Endothelial cell of umbilical vein (primary cell): Measurements from ENCODE around the gene PLB1. TPM values are rescaled to one million over a fixed set of nuclear protein-coding genes. Genes with fewer than 3 reads are reported as not detected.

Experiments
- BruUV-seq: library from RNA; stranded (reverse); fragments of 400-500 nt; replicated peaks from 2 replicates; lab custom pipeline; 2021; lab: Mats Ljungman, UMichigan
- CTCF ChIA-PET: fragments of 300-600, 350-600 bp; sonication (Branson Sonifier 250); formaldehyde crosslinking; loops from one replicate; lab custom pipeline; 2021; ENCODE audit warnings: antibody characterized with exemption, inconsistent platforms; lab: Charles Lee
- POLR2A ChIA-PET: fragments of 300-600, 350-600 bp; sonication (Branson Sonifier 250); formaldehyde crosslinking; loops from one replicate; lab custom pipeline; 2021; ENCODE audit warnings: antibody characterized with exemption, inconsistent platforms; lab: Charles Lee
- DNase-seq: peaks from one replicate; pipeline ENCODE4 v3.0.0-alpha.2; 2011; ENCODE audit warnings: low read depth, low spot score
- FAIRE-seq: peaks from 2 replicates; lab custom pipeline; 2011; peaks lifted over from hg19 to GRCh38; lab: Jason Lieb, UNC
- H2AFZ ChIP-seq: 2 replicates; pipeline ENCODE4 v1.6.0; 2012; ENCODE audit warnings: low read depth, low read length, control low read depth, inconsistent platforms
- H3K27ac ChIP-seq: 2 replicates; pipeline ENCODE4 v1.5.1; 2011; ENCODE audit warnings: low read depth, mild to moderate bottlenecking, control low read depth, low read length, moderate library complexity; ENCODE audit not compliant: insufficient read depth
- H3K27me3 ChIP-seq, 2 experiments: 2 replicates each; pipeline versions ENCODE4 v1.6.0 to v1.6.1; 2011; ENCODE audit warnings: low read length in 2 of 2, mixed read lengths in 1 of 2; ENCODE audit not compliant: control insufficient read depth in 2 of 2, insufficient read depth in 2 of 2
- H3K36me3 ChIP-seq, 2 experiments: 2 replicates in 1 of 2; 3 replicates in 1 of 2; pipeline ENCODE4 v1.5.1; 2011; ENCODE audit warnings: low read length in 2 of 2, mild to moderate bottlenecking in 1 of 2, moderate library complexity in 1 of 2; ENCODE audit not compliant: control insufficient read depth in 2 of 2, insufficient read depth in 2 of 2; ENCODE audit errors: extremely low read depth in 1 of 2
- H3K4me1 ChIP-seq: 3 replicates; pipeline ENCODE4 v1.5.1; 2011; ENCODE audit warnings: mild to moderate bottlenecking, low read length; ENCODE audit not compliant: control insufficient read depth, insufficient read depth; ENCODE audit errors: extremely low read depth
- H3K4me2 ChIP-seq: 2 replicates; pipeline ENCODE4 v1.6.1; 2011; ENCODE audit warnings: low read length, control low read depth, mixed read lengths; ENCODE audit not compliant: insufficient read depth
- H3K4me3 ChIP-seq, 3 experiments: fragments of 200-600 bp in 1 of 3; sonication (generic), shearing (Covaris generic) in 1 of 3; replicated peaks in 1 of 3; 2 replicates each; pipeline ENCODE4 v1.5.1; 2011 to 2016; ENCODE audit warnings: control low read depth in 3 of 3, low read length in 3 of 3, mild to moderate bottlenecking in 2 of 3, inconsistent platforms in 1 of 3, low read depth in 1 of 3, moderate library complexity in 1 of 3; ENCODE audit not compliant: insufficient read depth in 1 of 3
- H3K79me2 ChIP-seq: 2 replicates; pipeline ENCODE4 v1.6.0; 2012; ENCODE audit warnings: low read length, inconsistent platforms; ENCODE audit not compliant: control insufficient read depth, insufficient read depth
- H3K9ac ChIP-seq: replicated peaks from 2 replicates; pipeline ENCODE3; 2011; ENCODE audit warnings: low read length, control low read depth; ENCODE audit not compliant: insufficient read depth; ENCODE audit errors: extremely low read depth
- H3K9me1 ChIP-seq: replicated peaks from 3 replicates; pipeline ENCODE4 v1.6.0; 2011; ENCODE audit warnings: mild to moderate bottlenecking, low read length; ENCODE audit not compliant: control insufficient read depth, insufficient read depth; ENCODE audit errors: extremely low read depth
- H3K9me3 ChIP-seq: replicated peaks from 2 replicates; pipeline ENCODE4 v1.5.1; 2012; ENCODE audit warnings: low read length, inconsistent platforms; ENCODE audit not compliant: control insufficient read depth, insufficient read depth
- H4K20me1 ChIP-seq: replicated peaks from 2 replicates; pipeline ENCODE3; 2011; ENCODE audit warnings: mild to moderate bottlenecking, low read length; ENCODE audit not compliant: control insufficient read depth, insufficient read depth; ENCODE audit errors: extremely low read depth
- EZH2 ChIP-seq: IDR thresholded peaks from 2 replicates; pipeline ENCODE4 v1.6.1; 2012; ENCODE audit warnings: borderline replicate concordance, low read depth, mild to moderate bottlenecking, moderate library complexity, low read length, inconsistent platforms; ENCODE audit not compliant: severe bottlenecking
- FOS ChIP-seq: IDR thresholded peaks from 2 replicates; pipeline ENCODE4 v1.6.1; 2011; ENCODE audit warnings: mild to moderate bottlenecking, low read length, moderate library complexity, borderline replicate concordance; ENCODE audit not compliant: insufficient read depth
- GATA2 ChIP-seq: IDR thresholded peaks from 2 replicates; pipeline ENCODE4 v1.7.0; 2011; ENCODE audit warnings: low read depth, mild to moderate bottlenecking, moderate library complexity, mixed read lengths, low read length; ENCODE audit not compliant: insufficient read length, insufficient read depth
- JUN ChIP-seq: IDR thresholded peaks from 2 replicates; pipeline ENCODE4 v1.6.1; 2011; ENCODE audit warnings: borderline replicate concordance, low read depth; ENCODE audit not compliant: insufficient read length, insufficient read depth
- MYC ChIP-seq: IDR thresholded peaks from one replicate; pipeline ENCODE4 v1.6.1; 2011; ENCODE audit warnings: mild to moderate bottlenecking, low read depth, low read length
- POLR2A ChIP-seq: IDR thresholded peaks from 2 replicates; pipeline ENCODE4 v1.6.1; 2012; ENCODE audit warnings: low read depth, mild to moderate bottlenecking, control low read depth, low read length
- POLR2AphosphoS5 ChIP-seq: IDR thresholded peaks from 2 replicates; pipeline ENCODE4 v1.6.1; 2012; ENCODE audit warnings: low read depth, mild to moderate bottlenecking, control low read depth, low read length, moderate library complexity; ENCODE audit not compliant: insufficient read depth
- dilution Hi-C: fragments of 300-500 bp; cut with MboI; formaldehyde crosslinking; loops from one replicate; pipeline ENCODE4 v1.15.0; 2019; ENCODE audit warnings: low sequenced_read_pairs; ENCODE audit not compliant: extremely low pct_ligation_motif_present
- intact Hi-C: fragments of 100-400 bp; cut with micrococcal nuclease; formaldehyde crosslinking; loops from one replicate; pipeline ENCODE4 v1.10.0; 2022
- polyA plus RNA-seq, 4 experiments: library from polyadenylated mRNA; depleted of rRNA in 3 of 4; stranded (reverse) in 3 of 4; unstranded in 1 of 4; fragments of >200 nt; gene quantifications; 2 replicates each; pipeline versions ENCODE4 v1.2.1 to v1.2.3, GENCODE V29; 2011 to 2012; ENCODE audit warnings: missing spikeins in 1 of 4
- total RNA-seq: library from RNA; stranded (reverse); gene quantifications from 2 replicates; pipeline ENCODE4 v1.2.3, GENCODE V29; 2021
- TF ChIP-seq, protein P1 (sequence below): IDR thresholded peaks from 2 replicates; pipeline ENCODE4 v1.6.1; 2011; ENCODE audit not compliant: insufficient read depth, insufficient read length
- TF ChIP-seq, protein P2 (sequence below), 2 donors: IDR thresholded peaks; 1 replicate in 1 of 2; 2 replicates in 1 of 2; pipeline ENCODE4 v1.5.1; 2011; ENCODE audit warnings: low read length in 2 of 2, mild to moderate bottlenecking in 2 of 2, moderate library complexity in 2 of 2, control low read depth in 1 of 2, inconsistent platforms in 1 of 2, low read depth in 1 of 2; ENCODE audit not compliant: insufficient read depth in 1 of 2; ENCODE audit errors: extremely low read depth in 1 of 2

Gene PLB1
- total and polyA plus RNA-seq, 2 donors (not counting 3 experiments of a cell fraction or from before 2014, with no cell fraction given): 0.75 to 0.80 TPM

DNA sequence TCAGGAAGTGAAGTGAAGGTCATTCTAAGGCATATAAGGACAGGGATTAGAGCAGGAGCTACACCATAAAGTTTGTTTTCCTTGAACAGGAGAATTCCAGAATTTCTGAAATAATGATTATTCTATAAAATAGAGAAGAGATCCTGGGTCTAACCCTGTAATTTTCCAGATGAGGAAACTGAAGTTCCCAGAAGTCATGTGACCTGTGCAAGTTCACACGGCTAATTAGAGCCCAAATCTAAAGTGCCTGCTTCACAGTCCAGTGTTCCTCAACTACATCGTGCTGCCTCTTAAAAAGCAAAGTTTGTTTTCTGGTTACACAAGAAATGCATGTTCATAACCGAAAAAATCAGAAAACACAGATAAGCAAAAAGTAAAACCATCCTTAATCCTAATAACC is 34.9 kb downstream of the PLB1 start:
- no peaks in the 10 kb centered on the region for H3K79me2 ChIP-seq
- H3K4me3 ChIP-seq: no peak overlapping the region
- H3K9ac ChIP-seq: no peak overlapping the region
- no peaks in the 10 kb centered on the region for H4K20me1 ChIP-seq
- FAIRE-seq: no peak
- BruUV-seq: no TSS peak
- no peaks in the 10 kb centered on the region for H3K9me1 ChIP-seq
- no peak overlapping the region for H2AFZ ChIP-seq
- H3K9me3 ChIP-seq: no peaks in the 10 kb centered on the region
- POLR2A ChIA-PET: no interaction called here
- TF ChIP-seq POLR2AphosphoS5 (no peak), EZH2 (no peak), MYC (no peak), GATA2 (no peak), JUN (no peak), POLR2A (no peak), FOS (no peak)
- TF ChIP-seq, protein P1, sequence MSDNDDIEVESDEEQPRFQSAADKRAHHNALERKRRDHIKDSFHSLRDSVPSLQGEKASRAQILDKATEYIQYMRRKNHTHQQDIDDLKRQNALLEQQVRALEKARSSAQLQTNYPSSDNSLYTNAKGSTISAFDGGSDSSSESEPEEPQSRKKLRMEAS: no peak
- TF ChIP-seq, protein P2, sequence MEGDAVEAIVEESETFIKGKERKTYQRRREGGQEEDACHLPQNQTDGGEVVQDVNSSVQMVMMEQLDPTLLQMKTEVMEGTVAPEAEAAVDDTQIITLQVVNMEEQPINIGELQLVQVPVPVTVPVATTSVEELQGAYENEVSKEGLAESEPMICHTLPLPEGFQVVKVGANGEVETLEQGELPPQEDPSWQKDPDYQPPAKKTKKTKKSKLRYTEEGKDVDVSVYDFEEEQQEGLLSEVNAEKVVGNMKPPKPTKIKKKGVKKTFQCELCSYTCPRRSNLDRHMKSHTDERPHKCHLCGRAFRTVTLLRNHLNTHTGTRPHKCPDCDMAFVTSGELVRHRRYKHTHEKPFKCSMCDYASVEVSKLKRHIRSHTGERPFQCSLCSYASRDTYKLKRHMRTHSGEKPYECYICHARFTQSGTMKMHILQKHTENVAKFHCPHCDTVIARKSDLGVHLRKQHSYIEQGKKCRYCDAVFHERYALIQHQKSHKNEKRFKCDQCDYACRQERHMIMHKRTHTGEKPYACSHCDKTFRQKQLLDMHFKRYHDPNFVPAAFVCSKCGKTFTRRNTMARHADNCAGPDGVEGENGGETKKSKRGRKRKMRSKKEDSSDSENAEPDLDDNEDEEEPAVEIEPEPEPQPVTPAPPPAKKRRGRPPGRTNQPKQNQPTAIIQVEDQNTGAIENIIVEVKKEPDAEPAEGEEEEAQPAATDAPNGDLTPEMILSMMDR (IDR thresholded peaks at IDR 0.05; ENCODE audit: extremely low read depth in 1 of 2, insufficient read depth in 1 of 2, low read depth in 1 of 2, low read length in 2 of 2): no peak
- H3K4me1 ChIP-seq: no peaks in the 10 kb centered on the region
- H3K27me3 ChIP-seq: peaks cover 6 to 10% of the 10 kb centered on the region in 2 experiments
- dilution Hi-C loops: no loop called here
- intact Hi-C loops: no loop called here
- H3K4me2 ChIP-seq: no peak overlapping the region
- DNase-seq: no peak
- CTCF ChIA-PET: interaction anchor here (1.1 kb wide), 1 partner anchor 25 kb away, joined by 3 read pairs; no protein-coding TSS in a partner anchor
- no peaks in the 10 kb centered on the region for H3K36me3 ChIP-seq
- no peak overlapping the region for H3K27ac ChIP-seq
